AG08396 (cell line): ENCODE measurements around the gene CRISPLD2.

ENCODE experiments used
- DNase-seq: peaks from one replicate; pipeline ENCODE4 v3.0.0; 2012; ENCODE audit warnings: low spot score, mixed read lengths

Gene CRISPLD2

DNA sequence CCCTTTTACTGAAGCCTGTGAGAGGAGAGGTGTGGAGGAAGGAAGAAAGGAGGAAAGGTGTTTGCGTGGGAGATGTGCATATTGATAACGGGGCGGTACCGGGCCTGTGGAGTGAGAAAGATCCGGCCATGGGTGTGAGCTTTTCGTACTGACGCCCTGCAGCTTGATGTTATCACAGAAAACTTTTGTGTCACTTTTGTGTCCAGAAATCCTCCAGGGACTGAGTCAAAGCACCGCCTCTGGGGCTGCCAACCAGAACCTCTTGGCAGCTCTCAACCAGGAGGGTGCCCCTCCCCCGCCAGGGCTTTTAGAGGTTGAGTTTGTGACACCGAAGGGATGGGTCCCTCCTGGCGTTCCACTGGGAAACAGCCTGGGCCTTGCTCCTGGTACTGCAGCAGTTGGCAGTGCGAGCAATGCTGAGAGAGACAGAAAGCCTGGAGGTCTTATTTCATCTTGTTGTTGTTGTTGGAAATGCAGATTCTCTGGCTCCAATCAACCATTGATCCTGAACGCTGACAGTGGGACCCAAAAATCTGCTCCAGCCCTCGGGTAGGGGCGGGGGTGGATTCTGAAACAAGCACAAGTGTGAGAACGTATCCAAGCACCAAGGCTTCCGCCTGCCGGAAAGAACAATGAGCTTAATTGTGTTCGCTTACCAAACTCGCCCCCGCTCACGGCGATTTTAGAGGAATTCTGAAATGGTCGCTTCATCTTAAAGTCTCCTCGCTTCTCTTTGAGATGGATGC is 65.0 kb downstream of the CRISPLD2 start:
- no peak for DNase-seq

GRCh38 chr16:84885342-84885910 is 65.6 kb downstream of the CRISPLD2 start:
- no peak for DNase-seq

- DNase-seq, result no peak
These were observed 66.8 kb downstream of the CRISPLD2 start for GRCh38 chr16:84886497-84887090.

DNA sequence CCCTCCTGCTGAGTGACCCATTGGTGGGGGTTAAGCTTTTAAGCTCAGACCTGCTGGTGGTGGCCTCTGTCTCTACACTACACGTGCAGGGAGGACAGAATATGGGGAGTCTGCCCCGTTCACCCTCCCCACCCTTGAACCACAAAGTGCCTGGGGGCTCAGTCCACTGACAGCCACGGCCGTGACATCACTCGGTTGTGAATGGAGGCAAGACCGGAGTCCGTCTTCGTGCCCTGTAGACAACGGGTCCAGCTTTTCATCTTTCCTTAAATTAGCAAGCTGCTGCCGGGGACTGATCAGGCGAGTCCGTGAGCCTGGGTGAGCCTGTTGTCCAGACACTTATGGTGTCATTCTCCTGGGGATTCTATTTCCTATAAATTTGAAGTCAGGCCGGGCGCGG is 67.4 kb downstream of the CRISPLD2 start:
- no peak for DNase-seq

DNA sequence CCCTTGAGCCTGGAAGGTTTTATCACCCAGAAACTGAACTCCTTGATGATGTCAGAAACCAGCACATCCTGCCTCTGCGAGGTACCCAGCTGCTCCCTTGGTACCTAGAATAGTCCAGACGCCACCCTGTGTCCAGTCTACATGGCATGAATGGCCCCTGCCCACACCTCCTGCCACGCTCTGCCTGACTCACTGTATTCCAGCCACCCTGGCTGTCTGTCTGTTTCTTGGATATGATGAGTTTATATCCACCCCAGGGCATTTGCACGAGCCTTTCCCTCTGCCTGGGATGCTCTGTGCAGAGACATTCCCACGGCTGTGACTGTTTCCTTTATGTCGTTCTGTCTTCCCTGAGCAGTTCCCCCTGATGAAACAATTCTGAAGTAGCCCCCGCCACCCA is 68.7 kb downstream of the CRISPLD2 start:
- DNase-seq, result no peak

DNA sequence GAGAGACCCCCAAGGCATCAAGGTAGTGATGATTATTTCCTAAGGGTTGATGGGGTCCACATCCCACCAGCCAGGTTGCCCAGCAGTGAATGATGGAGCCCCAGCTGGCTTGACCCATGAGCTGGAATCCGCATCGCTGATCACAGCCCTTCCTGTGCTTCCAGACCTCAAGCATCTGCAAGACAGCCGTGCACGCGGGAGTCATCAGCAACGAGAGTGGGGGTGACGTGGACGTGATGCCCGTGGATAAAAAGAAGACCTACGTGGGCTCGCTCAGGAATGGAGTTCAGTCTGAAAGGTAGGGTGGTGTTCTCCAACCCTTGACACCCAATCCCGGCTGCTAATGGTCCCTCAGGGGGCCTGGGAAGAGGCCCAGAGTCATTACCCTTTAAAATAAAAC is 69.3 kb downstream of the CRISPLD2 start:
- no peak for DNase-seq

GRCh38 chr16:84890427-84890826 is 70.6 kb downstream of the CRISPLD2 start:
- DNase-seq, result no peak

GRCh38 chr16:84891149-84891795 is 71.5 kb downstream of the CRISPLD2 start:
- no peak for DNase-seq

DNA sequence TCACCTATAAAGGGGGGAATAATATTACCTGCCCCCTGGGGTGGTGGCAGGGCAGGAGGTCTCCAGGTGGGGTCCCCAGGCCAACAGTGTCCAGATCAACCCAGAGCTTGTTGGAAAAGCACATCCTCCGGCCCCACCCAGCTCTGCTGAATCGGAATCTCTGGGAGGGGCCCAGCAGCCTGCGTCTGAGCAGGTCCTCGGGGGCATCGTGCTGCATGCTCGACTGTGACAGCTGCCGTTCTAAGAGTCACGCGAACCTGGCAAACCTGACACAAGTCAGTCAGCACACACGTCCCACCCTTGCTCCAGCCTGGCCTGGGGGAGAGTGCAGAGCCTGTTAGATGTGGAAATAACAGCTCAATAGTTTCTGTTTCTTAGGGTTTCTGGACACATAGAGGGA is 72.3 kb downstream of the CRISPLD2 start:
- no peak for DNase-seq

GRCh38 chr16:84893467-84893848 is 73.7 kb downstream of the CRISPLD2 start:
- DNase-seq, result no peak

DNA sequence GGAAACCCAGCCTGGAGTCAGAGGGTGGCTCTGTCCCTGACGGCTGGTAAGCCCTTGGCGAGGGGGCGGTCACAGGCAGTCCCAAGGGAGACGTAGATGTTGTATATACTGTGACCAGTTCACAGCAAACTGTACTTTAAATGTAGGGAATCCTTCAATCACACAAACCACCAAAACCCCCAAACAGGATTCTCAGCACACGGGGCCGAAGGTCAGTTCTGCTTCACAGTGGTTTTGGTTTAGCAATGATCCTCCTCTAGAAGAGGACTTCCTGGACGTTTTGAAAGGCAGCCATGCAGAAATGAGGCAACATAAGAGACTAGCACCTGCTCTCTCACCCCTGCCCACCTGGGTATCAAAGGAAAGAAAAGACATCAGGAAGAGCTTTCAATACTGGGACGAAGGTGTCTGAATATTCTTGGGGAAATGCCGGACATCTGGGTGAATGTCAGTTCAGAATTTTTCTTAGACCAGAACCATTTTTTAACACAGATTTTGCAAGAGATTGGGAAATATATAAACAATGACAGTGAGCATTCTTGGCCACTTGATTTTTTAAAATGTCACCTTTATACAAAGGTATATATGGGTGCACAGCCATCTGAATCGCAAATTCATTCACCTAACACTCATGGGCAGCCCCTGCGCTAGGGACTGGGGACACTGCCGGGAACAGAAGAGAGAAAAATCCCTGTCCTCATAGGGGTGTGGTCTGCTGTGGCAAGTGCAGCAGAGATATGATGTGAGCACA is 74.2 kb downstream of the CRISPLD2 start:
- no peak for DNase-seq

DNA sequence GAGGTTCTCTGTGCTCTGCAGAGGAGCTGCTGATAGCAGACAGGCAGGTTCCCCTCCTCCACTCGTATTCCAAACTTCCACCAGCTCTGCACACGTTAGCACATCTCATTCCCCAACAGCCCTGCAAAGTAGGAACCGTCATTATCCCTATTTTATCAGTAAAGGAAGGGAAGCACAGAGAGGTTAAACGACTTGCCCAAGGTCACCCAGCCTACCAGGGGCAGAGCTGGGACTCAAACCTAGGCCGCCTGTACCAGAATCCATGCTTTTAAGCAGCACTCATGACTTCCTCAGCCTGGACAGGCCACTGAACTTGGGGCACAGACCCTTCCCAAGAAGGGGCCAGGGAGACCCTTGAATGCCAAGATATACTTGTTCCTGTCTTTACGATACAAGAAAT is 75.2 kb downstream of the CRISPLD2 start:
- no peak for DNase-seq

GRCh38 chr16:84896847-84897246 is 77.1 kb downstream of the CRISPLD2 start:
- no peak for DNase-seq

- no peak for DNase-seq
These were observed 78.2 kb downstream of the CRISPLD2 start for GRCh38 chr16:84897911-84898377.

- no peak for DNase-seq
These were observed 78.7 kb downstream of the CRISPLD2 start for GRCh38 chr16:84898447-84898846.

DNA sequence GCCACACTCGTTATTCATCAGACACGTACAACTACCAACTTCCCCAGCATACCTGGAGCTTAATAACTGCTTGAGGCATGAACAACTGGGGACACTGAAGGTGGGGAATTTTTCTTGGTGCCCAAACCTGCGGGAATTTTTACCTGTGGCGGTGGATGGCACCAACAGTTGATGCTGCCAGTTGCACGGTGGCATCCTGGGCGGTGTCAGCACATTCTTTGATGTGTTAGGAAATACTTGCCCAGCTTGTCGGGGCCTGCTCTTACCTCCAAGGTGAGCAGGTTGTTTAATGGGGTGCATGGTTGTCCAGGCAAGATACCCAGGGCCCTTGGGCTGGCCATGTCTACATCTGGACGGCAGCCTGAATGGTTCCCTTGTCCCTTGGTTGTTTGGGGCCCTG is 79.6 kb downstream of the CRISPLD2 start:
- no peak for DNase-seq

DNA sequence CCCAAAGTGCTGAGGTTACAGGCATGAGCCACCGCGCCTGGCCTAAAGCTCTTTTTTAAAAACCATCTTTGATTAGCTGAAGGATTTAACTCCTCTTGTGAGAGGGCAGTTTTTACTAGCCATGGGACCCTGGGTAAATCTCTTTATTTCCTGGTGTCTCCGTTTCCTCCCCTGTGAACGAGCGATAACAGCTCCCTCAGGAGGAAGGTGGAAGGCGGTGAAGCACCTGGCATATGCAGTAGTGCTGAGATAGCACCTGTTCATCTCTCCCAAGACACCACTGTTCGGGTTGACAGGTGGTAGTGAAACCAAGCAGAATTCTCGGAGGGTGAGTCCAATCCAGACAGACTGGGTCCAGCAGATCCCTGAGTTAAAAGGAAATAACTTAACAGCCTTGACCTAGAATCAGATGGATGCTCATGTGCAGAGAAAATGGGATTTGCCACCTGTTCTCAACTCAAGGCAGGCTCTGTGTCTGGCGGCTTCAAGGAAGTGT is 86.2 kb downstream of the CRISPLD2 start:
- DNase-seq, result no peak

GRCh38 chr16:84907051-84907450 is 87.3 kb downstream of the CRISPLD2 start:
- no peak for DNase-seq

DNA sequence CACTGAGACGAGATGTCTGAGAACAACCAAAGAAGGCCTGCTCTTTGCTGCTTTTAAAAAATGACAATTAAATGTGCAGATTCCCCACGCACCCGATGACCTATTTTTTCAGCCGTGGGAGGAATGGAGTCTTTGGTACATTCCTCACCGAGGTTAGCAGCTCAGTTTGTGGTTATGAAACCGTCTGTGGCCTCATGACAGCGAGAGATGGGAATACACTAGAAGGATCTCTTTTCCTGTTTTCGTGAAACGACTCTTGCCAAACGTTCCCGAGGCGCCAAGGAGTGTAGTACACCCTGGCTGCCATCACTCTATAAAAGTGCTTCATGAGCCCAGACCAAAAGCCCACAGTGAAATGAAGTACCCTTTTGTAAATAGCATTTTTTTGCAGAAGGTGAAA is 87.8 kb downstream of the CRISPLD2 start:
- peak; percentile 33 for DNase-seq

DNA sequence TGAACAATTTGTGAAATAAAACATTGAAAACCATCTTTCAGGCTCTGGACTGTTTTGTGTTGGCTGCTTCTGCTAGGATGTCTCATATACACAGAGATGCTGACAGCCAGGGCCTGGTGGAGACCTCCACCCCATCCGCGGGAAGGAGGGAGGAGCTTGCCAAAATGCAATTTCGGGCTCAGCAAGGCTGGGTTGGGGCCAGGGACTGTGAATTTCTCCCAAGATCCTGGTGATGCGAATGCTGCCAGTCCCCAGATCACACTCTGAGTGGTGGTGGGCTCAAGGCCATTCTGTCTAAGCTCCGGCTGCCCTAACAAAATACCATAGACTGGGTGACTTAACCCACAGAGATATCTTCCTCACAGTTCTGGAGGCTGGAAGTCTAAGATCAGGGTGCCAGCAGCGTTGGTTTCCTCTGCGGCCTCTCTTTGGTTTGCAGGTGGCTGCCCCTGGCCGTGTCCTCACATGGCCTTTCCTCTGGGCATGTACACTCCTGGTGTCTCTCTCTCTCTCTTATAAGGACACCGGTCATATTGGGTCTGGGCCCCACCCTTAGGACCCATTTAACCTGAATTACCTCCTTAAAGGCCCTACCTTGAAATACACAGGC is 89.8 kb downstream of the CRISPLD2 start:
- DNase-seq, result no peak

DNA sequence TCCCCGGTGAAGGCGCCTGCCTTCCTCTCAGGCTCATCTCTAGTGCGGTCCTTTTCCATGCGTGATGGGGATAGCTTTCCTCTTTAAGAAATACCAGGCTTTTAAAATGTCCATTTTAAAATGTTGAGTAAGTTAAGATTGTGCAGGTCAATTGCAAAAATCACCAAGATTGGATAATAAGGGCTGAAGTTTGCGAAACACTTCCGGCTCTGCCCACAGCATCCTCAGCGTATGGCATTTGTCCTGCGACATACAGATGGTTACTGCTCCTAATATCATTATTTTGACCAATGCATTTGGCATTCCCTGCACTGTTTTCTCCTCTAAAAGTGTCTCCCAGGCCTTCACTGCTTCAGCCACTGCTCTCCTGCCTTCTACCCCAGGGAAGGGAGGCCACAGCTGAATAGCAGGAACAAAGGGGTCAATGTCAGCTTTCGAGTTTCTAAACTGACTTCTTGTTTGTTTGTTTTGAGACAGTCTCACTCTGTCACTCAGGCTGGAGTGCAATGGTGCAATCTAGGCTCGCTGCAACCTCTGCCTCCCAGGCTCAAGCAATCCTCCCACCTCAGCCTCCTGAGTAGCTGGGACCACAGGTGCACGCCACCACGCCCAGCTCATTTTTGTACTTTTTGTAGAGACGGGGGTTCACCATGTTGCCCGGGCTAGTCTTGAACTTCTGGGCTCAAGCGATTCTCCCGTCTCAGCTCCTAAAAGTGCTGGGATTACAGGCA is 91.9 kb downstream of the CRISPLD2 start:
- no peak for DNase-seq
